ENCODE data around the gene MGLL. TPM values are rescaled to one million over a fixed set of nuclear protein-coding genes. Genes with fewer than 3 reads are reported as not detected.

Gene MGLL
- total RNA-seq, 1 experiment from 2014 or later, result 6.8 TPM

DNA sequence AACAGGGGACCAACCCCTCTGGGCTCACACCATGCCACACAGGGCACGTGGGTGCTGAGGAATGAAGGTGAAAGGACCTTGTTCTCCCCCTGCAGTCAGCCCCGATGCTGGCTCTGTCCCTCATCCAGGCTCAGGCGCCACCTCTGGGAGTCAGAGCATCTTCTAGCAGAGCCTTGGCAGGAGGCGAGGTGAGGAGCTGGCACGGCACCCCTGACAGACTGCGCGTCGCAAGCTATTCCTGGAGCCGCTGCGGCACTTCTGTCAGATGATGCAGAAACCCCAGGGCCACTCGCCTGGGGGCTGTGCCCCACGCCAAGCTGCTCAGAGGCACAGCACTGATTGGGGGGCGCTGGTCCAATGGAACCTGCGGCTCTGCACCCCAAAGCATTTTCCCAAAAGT is 62.0 kb downstream of the MGLL start:
- POLR2A ChIA-PET, result no interaction called here
- Histone ChIP-seq H3K27me3 (ENCODE audit: insufficient read depth, low read length) (no peaks in the 10 kb centered on the region), H3K9ac (ENCODE audit: low read length) (no peak overlapping the region), H3K36me3 (ENCODE audit: control insufficient read depth in 1 of 2, insufficient read depth in 2 of 2, low read length in 2 of 2) (no peaks in the 10 kb centered on the region), H4K20me1 (ENCODE audit: insufficient read depth) (no peaks in the 10 kb centered on the region), H3K4me3 (replicated peaks in 1 of 2; ENCODE audit: low read depth in 1 of 2, low read length in 2 of 2) (no peak overlapping the region), H3K27ac (ENCODE audit: low read depth, low read length) (no peak overlapping the region), H3K4me2 (ENCODE audit: low read length) (no peak overlapping the region), H3K9me3 (ENCODE audit: control insufficient read depth in 1 of 2, insufficient read depth in 1 of 2, low read depth in 1 of 2, low read length in 2 of 2) (no peaks in the 10 kb centered on the region), H3K4me1 (ENCODE audit: control insufficient read depth in 1 of 2, insufficient read depth in 2 of 2, low read length in 2 of 2) (no peaks in the 10 kb centered on the region), H3K9me2 (ENCODE audit: insufficient read depth) (no peaks in the 10 kb centered on the region), H3K79me2 (ENCODE audit: insufficient read depth, low read length) (no peaks in the 10 kb centered on the region), H2AFZ (ENCODE audit: low read depth, low read length, poor library complexity, severe bottlenecking) (no peak overlapping the region)
- RAD21 ChIA-PET (ENCODE audit: low non-redundant PET in 1 of 2, low total read pairs in 2 of 2, uncharacterized antibody in 2 of 2, unreplicated experiment in 2 of 2), result no interaction called here
- CTCF ChIA-PET, result no interaction called here
- no TSS peak for BruUV-seq (replicated peaks)
- no peak for DNase-seq (ENCODE audit: low read depth, low spot score)
- ATAC-seq, result no peak
- intact Hi-C loops (cut with micrococcal nuclease), result no loop called here
- TF ChIP-seq TCF7L2 (IDR thresholded peaks at IDR 0.05; ENCODE audit: borderline replicate concordance, extremely low read depth, insufficient read depth, insufficient read length) (no peak), EZH2phosphoT487 (IDR thresholded peaks at IDR 0.05; ENCODE audit: borderline replicate concordance) (no peak), YY1 (IDR thresholded peaks at IDR 0.05; ENCODE audit: extremely low read depth, insufficient replicate concordance, low read depth, low read length) (no peak), CBX3 (IDR thresholded peaks at IDR 0.05; ENCODE audit: low read depth) (no peak), POLR2AphosphoS5 (IDR thresholded peaks at IDR 0.05; ENCODE audit: low read depth, low read length) (no peak), RAD21 (IDR thresholded peaks at IDR 0.05; ENCODE audit: low read depth) (no peak), FOSL1 (IDR thresholded peaks at IDR 0.05; ENCODE audit: low read depth) (no peak), EGR1 (IDR thresholded peaks at IDR 0.05; ENCODE audit: low read depth) (no peak), ELF1 (IDR thresholded peaks at IDR 0.05; ENCODE audit: borderline replicate concordance, low read depth) (no peak), ZNF274 (IDR thresholded peaks at IDR 0.05; ENCODE audit: low read depth, low read length) (no peak)
- TF ChIP-seq, protein P1, sequence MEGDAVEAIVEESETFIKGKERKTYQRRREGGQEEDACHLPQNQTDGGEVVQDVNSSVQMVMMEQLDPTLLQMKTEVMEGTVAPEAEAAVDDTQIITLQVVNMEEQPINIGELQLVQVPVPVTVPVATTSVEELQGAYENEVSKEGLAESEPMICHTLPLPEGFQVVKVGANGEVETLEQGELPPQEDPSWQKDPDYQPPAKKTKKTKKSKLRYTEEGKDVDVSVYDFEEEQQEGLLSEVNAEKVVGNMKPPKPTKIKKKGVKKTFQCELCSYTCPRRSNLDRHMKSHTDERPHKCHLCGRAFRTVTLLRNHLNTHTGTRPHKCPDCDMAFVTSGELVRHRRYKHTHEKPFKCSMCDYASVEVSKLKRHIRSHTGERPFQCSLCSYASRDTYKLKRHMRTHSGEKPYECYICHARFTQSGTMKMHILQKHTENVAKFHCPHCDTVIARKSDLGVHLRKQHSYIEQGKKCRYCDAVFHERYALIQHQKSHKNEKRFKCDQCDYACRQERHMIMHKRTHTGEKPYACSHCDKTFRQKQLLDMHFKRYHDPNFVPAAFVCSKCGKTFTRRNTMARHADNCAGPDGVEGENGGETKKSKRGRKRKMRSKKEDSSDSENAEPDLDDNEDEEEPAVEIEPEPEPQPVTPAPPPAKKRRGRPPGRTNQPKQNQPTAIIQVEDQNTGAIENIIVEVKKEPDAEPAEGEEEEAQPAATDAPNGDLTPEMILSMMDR (IDR thresholded peaks at IDR 0.05 in 2 of 3, conservative IDR thresholded peaks at IDR 0.05 in 1 of 3; ENCODE audit: borderline replicate concordance in 1 of 3, insufficient read depth in 1 of 3, low read depth in 2 of 3, low read length in 2 of 3), result no peak
- TF ChIP-seq, protein P2, sequence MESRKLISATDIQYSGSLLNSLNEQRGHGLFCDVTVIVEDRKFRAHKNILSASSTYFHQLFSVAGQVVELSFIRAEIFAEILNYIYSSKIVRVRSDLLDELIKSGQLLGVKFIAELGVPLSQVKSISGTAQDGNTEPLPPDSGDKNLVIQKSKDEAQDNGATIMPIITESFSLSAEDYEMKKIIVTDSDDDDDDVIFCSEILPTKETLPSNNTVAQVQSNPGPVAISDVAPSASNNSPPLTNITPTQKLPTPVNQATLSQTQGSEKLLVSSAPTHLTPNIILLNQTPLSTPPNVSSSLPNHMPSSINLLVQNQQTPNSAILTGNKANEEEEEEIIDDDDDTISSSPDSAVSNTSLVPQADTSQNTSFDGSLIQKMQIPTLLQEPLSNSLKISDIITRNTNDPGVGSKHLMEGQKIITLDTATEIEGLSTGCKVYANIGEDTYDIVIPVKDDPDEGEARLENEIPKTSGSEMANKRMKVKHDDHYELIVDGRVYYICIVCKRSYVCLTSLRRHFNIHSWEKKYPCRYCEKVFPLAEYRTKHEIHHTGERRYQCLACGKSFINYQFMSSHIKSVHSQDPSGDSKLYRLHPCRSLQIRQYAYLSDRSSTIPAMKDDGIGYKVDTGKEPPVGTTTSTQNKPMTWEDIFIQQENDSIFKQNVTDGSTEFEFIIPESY (IDR thresholded peaks at IDR 0.05; ENCODE audit: extremely low read depth, insufficient replicate concordance, low read length), result no peak
- TF ChIP-seq, protein P3, sequence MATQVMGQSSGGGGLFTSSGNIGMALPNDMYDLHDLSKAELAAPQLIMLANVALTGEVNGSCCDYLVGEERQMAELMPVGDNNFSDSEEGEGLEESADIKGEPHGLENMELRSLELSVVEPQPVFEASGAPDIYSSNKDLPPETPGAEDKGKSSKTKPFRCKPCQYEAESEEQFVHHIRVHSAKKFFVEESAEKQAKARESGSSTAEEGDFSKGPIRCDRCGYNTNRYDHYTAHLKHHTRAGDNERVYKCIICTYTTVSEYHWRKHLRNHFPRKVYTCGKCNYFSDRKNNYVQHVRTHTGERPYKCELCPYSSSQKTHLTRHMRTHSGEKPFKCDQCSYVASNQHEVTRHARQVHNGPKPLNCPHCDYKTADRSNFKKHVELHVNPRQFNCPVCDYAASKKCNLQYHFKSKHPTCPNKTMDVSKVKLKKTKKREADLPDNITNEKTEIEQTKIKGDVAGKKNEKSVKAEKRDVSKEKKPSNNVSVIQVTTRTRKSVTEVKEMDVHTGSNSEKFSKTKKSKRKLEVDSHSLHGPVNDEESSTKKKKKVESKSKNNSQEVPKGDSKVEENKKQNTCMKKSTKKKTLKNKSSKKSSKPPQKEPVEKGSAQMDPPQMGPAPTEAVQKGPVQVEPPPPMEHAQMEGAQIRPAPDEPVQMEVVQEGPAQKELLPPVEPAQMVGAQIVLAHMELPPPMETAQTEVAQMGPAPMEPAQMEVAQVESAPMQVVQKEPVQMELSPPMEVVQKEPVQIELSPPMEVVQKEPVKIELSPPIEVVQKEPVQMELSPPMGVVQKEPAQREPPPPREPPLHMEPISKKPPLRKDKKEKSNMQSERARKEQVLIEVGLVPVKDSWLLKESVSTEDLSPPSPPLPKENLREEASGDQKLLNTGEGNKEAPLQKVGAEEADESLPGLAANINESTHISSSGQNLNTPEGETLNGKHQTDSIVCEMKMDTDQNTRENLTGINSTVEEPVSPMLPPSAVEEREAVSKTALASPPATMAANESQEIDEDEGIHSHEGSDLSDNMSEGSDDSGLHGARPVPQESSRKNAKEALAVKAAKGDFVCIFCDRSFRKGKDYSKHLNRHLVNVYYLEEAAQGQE (IDR thresholded peaks at IDR 0.05; ENCODE audit: low read depth), result no peak
- TF ChIP-seq, protein P4, sequence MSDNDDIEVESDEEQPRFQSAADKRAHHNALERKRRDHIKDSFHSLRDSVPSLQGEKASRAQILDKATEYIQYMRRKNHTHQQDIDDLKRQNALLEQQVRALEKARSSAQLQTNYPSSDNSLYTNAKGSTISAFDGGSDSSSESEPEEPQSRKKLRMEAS (IDR thresholded peaks at IDR 0.05), result no peak
